GM19463 (cell line): Measurements from ENCODE around the gene DNAJA1.
"Not testable (repeated sequence)": the region's sequence is repeated elsewhere in the genome, so short reads cannot be mapped to it uniquely, and the experiment has no call there.

Experiments used
- ATAC-seq: cut with Tn5 transposase; IDR thresholded peaks from one replicate; pipeline ENCODE4 v1.9.1; 2021; ENCODE audit warnings: mild to moderate bottlenecking, moderate library complexity; ENCODE audit not compliant: unreplicated experiment

Gene DNAJA1

GRCh38 chr9:33080534-33080933 lies 55.5 kb downstream of the DNAJA1 start:
- no peak for ATAC-seq

GRCh38 chr9:33081128-33081851 lies 56.2 kb downstream of the DNAJA1 start:
- peak; percentile 41 for ATAC-seq

GRCh38 chr9:33082128-33082527 lies 57.1 kb downstream of the DNAJA1 start:
- ATAC-seq, result no peak

GRCh38 chr9:33082538-33083326 lies 57.7 kb downstream of the DNAJA1 start:
- ATAC-seq, result no peak

- not testable (repeated sequence) for ATAC-seq
These were observed 60.6 kb downstream of the DNAJA1 start for GRCh38 chr9:33085672-33086071.
